GM23248 (cell line): Measurements from ENCODE around the gene CDK5. TPM values are rescaled to one million over a fixed set of nuclear protein-coding genes. Genes with fewer than 3 reads are reported as not detected.

Source experiments
- DNase-seq: peaks from one replicate; pipeline ENCODE4 v3.0.0-alpha.2; 2015
- H2AFZ ChIP-seq: fragments of 200-600 bp; sonication (generic); 2 replicates; pipeline ENCODE4 v1.6.1; 2016; ENCODE audit warnings: antibody characterized with exemption
- H3F3A ChIP-seq: fragments of 200-600 bp; sonication (generic); 2 replicates; pipeline ENCODE4 v1.6.1; 2016; ENCODE audit warnings: mild to moderate bottlenecking, antibody characterized with exemption, mixed run types; ENCODE audit not compliant: insufficient read depth
- H3K27ac ChIP-seq: fragments of 200-600 bp; sonication (generic); 2 replicates; pipeline ENCODE4 v1.5.1; 2016; ENCODE audit warnings: mild to moderate bottlenecking
- H3K27me3 ChIP-seq: fragments of 200-600 bp; sonication (generic); replicated peaks from 2 replicates; pipeline ENCODE4 v1.6.1; 2016; ENCODE audit warnings: mild to moderate bottlenecking; ENCODE audit not compliant: insufficient read depth
- H3K36me3 ChIP-seq: fragments of 200-600 bp; sonication (generic); 2 replicates; pipeline ENCODE4 v1.6.1; 2016; ENCODE audit warnings: low read depth, mild to moderate bottlenecking
- H3K4me1 ChIP-seq: fragments of 200-600 bp; sonication (generic); 2 replicates; pipeline ENCODE4 v1.6.1; 2016; ENCODE audit warnings: mild to moderate bottlenecking; ENCODE audit not compliant: insufficient read depth
- H3K4me2 ChIP-seq: fragments of 200-600 bp; sonication (generic); one replicate; pipeline ENCODE4 v1.6.1; 2016; ENCODE audit warnings: mild to moderate bottlenecking; ENCODE audit not compliant: unreplicated experiment
- H3K4me3 ChIP-seq: fragments of 200-600 bp; sonication (generic); 2 replicates; pipeline ENCODE4 v1.5.1; 2016; ENCODE audit warnings: mild to moderate bottlenecking
- H3K79me2 ChIP-seq: fragments of 200-600 bp; sonication (generic); 2 replicates; pipeline ENCODE4 v1.6.1; 2016; ENCODE audit warnings: mild to moderate bottlenecking; ENCODE audit not compliant: insufficient read depth
- H3K9ac ChIP-seq: fragments of 200-600 bp; sonication (generic); 2 replicates; pipeline ENCODE4 v1.6.1; 2016; ENCODE audit warnings: mild to moderate bottlenecking
- H3K9me2 ChIP-seq: fragments of 200-600 bp; sonication (generic); 2 replicates; pipeline ENCODE4 v1.6.1; 2016; ENCODE audit warnings: mixed run types, mild to moderate bottlenecking, moderate library complexity; ENCODE audit not compliant: insufficient read depth
- H3K9me3 ChIP-seq: fragments of 200-600 bp; sonication (generic); one replicate; pipeline ENCODE4 v1.6.1; 2017; ENCODE audit warnings: low read depth
- H4K20me1 ChIP-seq: fragments of 200-600 bp; sonication (generic); 2 replicates; pipeline ENCODE4 v1.6.0; 2016; ENCODE audit not compliant: insufficient read depth
- EZH2 ChIP-seq: fragments of 200-600 bp; sonication (generic); IDR thresholded peaks from 2 replicates; pipeline ENCODE4 v1.6.1; 2018; ENCODE audit warnings: antibody characterized with exemption, mild to moderate bottlenecking; ENCODE audit not compliant: insufficient read depth, poor library complexity, severe bottlenecking
- EZH2phosphoT487 ChIP-seq: fragments of 200-600 bp; sonication (generic); IDR thresholded peaks from 2 replicates; pipeline ENCODE4 v1.6.1; 2018; ENCODE audit warnings: antibody characterized with exemption, moderate library complexity, mild to moderate bottlenecking, low read depth; ENCODE audit not compliant: insufficient read depth
- WGBS, 2 experiments: methylation state at CpG; one replicate each; pipeline ENCODE4 v1.1.6; 2015 to 2017; ENCODE audit warnings: low lambda C conversion rate in 2 of 2, low coverage in 1 of 2; ENCODE audit errors: missing lambda C conversion rate in 2 of 2; 5-methylcytosine and 5-hydroxymethylcytosine counted together
- in situ Hi-C: fragments of 300-500 bp; cut with MboI; formaldehyde crosslinking; loops from 2 replicates; pipeline ENCODE4 v1.15.0; 2020
- polyA plus RNA-seq: library from polyadenylated mRNA; unstranded; fragments of >200 nt; fragmentation: Nextera tagmentation; extraction: Ambion mirVana; gene quantifications from 2 replicates; pipeline ENCODE4 v1.2.1, GENCODE V29; 2016
- total RNA-seq: library from RNA; depleted of rRNA; stranded (reverse); fragments of >200 nt; shearing (Covaris generic); gene quantifications from 2 replicates; pipeline ENCODE4 v1.2.3, GENCODE V29; 2014

Gene CDK5
- total and polyA plus RNA-seq, 2 experiments from 2014 or later = 27.6 to 27.7 TPM

DNA sequence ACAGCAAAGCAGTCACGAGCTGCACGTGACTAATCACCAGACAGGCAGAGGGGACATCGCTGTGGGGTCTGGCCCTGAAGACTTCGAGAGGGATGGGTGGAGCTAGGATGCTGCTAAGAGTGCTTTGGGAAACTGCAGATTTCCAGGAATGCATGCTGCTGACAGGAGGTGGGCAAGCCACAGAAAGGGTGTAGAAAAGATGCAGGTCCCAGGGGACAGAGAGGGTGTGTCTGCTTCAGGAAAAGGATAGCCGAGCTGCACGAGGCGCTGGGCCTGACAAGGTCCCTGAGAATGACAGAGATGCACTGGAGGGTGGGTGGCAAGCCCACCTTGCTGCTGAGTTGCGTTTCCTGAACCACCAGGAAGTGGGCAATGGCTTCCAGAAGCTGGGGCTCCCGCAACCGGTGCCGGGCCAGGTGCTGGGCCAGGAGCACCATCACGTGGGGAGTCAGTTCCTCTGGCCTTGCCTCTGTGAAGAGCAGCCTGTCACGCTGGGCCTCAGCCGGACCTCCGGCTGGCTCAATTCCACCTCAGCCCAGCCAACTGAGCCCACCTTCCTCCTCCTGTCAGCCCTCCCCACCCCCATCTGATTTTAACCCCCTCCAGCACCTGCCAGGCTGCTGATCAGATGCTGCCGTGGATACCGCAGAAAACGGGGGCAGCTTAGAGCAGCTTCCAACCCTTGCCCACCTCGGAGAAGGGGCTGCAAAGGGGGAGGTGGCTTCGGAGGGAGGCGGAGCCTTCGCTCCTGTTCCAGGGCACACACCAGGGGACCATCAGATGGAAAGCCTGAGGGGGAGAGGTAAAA, 20.7 kb upstream of the CDK5 start:
- Histone ChIP-seq H3K4me1 (peaks cover 17% of the 10 kb centered on the region), H3K9me2 (no peaks in the 10 kb centered on the region), H3K27me3 (no peaks in the 10 kb centered on the region), H3K36me3 (no peaks in the 10 kb centered on the region; the same call in 1 of the 2 replicates), H3K4me3 (0 out of 2 replicates have a peak overlapping the region, but pooled peaks have one; percentile 5), H3K4me2 (peak overlapping the region; percentile 7), H3K27ac (peak overlapping the region; percentile 40), H3K79me2 (peaks cover 45% of the 10 kb centered on the region), H3K9ac (peak overlapping the region; percentile 96), H4K20me1 (no peaks in the 10 kb centered on the region), H3F3A (peaks cover 7% of the 10 kb centered on the region; the same call in 1 of the 2 replicates), H3K9me3 (no peaks in the 10 kb centered on the region), H2AFZ (no peak overlapping the region)
- peak; percentile 65 for DNase-seq
- WGBS, 2 experiments = 31 to 38% methylated on average over 20 to 21 of the region's 22 CpGs
- in situ Hi-C loops = no loop called here
- TF ChIP-seq EZH2phosphoT487 (no peak), EZH2 (no peak)

DNA sequence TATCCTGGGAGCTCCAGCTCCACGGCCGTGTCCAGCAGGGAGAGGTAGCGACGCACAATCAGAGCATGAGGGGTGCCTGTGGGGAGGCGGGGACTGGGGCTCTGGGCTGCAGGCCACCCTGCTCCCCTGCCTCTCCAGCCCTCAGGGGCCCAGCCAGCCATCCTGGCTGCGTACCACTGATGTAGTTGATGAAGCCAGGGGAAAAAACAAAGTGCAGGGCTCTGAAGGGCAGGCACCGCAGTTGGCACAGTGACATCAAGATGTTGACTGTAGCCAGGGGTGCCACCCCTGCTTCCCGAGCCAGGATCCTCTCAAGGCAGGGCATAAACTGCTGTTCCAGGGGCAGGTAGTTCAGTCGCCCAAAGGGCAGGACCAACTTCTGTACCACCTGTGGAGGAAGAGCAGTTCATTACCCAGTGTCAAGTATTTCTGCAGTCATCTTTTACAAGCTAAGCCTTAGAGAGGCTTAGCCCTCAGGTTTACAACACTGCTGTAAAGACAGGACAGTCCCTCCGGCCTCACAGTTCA, 20.1 kb upstream of the CDK5 start:
- H2AFZ ChIP-seq = no peak overlapping the region
- H3K9me2 ChIP-seq = no peaks in the 10 kb centered on the region
- peaks cover 7% of the 10 kb centered on the region; the same call in 1 of the 2 replicates for H3F3A ChIP-seq
- no peak for TF ChIP-seq EZH2
- no peak for TF ChIP-seq EZH2phosphoT487
- peak overlapping the region; percentile 40 for H3K27ac ChIP-seq
- 55 to 64% methylated on average over 4 to 9 of the region's 10 CpGs for WGBS, 2 experiments
- peaks cover 17% of the 10 kb centered on the region for H3K4me1 ChIP-seq
- H3K36me3 ChIP-seq = no peaks in the 10 kb centered on the region; the same call in 1 of the 2 replicates
- H3K79me2 ChIP-seq = peaks cover 42% of the 10 kb centered on the region
- H3K4me3 ChIP-seq = no peak overlapping the region
- H3K9ac ChIP-seq = 0 out of 2 replicates have a peak overlapping the region, but pooled peaks have one; percentile 29
- no peak overlapping the region for H3K4me2 ChIP-seq
- H3K9me3 ChIP-seq = no peaks in the 10 kb centered on the region
- H3K27me3 ChIP-seq = no peaks in the 10 kb centered on the region
- in situ Hi-C loops = no loop called here
- DNase-seq = peak; percentile 64
- H4K20me1 ChIP-seq = no peaks in the 10 kb centered on the region

DNA sequence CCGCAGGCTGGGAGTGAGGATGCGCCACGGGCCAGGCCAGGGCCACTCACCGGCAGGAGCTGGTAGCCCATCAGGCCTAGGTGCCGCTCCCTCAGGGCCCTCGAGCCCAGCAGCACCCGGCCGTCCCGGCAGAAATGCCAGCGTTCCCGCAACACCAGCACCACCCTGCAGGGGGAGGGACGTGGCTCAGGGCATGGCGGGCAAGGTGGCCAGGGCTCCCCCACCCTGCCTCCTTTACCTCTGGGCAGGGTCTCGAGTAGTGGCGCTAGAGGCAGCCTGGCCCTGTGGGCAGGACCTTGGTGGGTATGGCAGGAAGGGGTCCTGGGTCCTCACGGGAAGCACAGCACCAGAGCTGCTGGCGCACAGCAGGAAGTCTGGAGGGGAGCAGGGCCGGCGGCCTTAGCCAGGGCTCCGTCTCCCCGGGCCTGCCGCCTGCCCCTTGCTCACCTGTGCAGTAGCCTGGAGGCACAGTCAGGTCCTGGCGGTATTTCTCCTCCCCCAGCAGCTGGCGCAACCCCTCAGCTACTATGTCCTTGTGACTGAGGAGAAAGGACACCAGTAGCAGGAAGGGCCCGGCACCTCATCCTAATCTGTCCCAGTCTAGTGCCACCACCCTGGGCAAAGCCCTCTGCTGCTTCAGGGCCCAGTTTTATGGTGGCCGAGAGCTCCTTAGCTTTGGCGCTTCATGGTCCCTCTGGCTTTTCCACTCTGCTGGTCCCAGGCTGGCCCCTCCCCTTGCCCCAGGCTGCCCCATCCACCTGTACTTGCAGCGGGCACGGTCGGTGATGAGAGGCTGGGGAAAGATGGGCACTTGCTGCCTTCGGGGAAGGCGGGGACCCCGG, 19.4 kb upstream of the CDK5 start:
- WGBS, 2 experiments = 77 to 82% methylated on average over 29 to 33 of the region's 33 CpGs
- DNase-seq = peak; percentile 49
- Histone ChIP-seq H4K20me1 (no peaks in the 10 kb centered on the region), H3K27me3 (no peaks in the 10 kb centered on the region), H3F3A (peaks cover 7% of the 10 kb centered on the region; the same call in 1 of the 2 replicates), H3K9me2 (no peaks in the 10 kb centered on the region), H3K4me1 (peaks cover 13% of the 10 kb centered on the region), H3K9me3 (no peaks in the 10 kb centered on the region), H3K4me3 (no peak overlapping the region), H2AFZ (no peak overlapping the region), H3K79me2 (peaks cover 35% of the 10 kb centered on the region), H3K27ac (no peak overlapping the region), H3K4me2 (no peak overlapping the region), H3K36me3 (no peaks in the 10 kb centered on the region; the same call in 1 of the 2 replicates), H3K9ac (no peak overlapping the region)
- TF ChIP-seq EZH2 (no peak), EZH2phosphoT487 (no peak)
- in situ Hi-C loops = no loop called here

DNA sequence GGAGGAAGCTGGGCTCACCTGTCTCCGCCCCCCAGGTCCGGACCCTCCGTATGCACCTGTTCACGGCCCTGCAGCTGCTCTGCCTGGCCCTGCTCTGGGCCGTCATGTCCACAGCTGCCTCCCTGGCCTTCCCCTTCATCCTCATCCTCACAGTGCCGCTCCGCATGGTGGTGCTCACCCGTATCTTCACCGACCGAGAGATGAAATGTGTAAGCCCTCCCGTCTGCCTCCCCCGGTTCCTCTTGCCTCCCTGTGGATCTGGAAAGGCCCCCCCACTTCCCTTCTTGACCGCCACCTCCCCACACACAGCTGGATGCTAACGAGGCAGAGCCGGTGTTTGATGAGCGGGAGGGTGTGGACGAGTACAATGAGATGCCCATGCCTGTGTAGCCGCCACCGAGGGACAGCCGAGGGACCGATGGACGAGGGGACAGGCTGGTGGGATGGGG, 18.3 kb upstream of the CDK5 start:
- TF ChIP-seq EZH2phosphoT487 = no peak
- TF ChIP-seq EZH2 = no peak
- Histone ChIP-seq H2AFZ (no peak overlapping the region), H3K4me3 (no peak overlapping the region), H3K79me2 (peaks cover 29% of the 10 kb centered on the region), H3K36me3 (no peaks in the 10 kb centered on the region; the same call in 1 of the 2 replicates), H3K9me2 (no peaks in the 10 kb centered on the region), H3K4me2 (no peak overlapping the region), H3K9me3 (no peaks in the 10 kb centered on the region), H3F3A (peaks cover 7% of the 10 kb centered on the region; the same call in 1 of the 2 replicates), H3K27me3 (no peaks in the 10 kb centered on the region), H3K27ac (no peak overlapping the region), H3K4me1 (peaks cover 7% of the 10 kb centered on the region), H3K9ac (no peak overlapping the region), H4K20me1 (no peaks in the 10 kb centered on the region)
- 87 to 90% methylated on average over 21 to 22 of the region's 22 CpGs for WGBS, 2 experiments
- in situ Hi-C loops = no loop called here
- no peak for DNase-seq
